Adrenal gland (tissue), 12 donors: Measurements from ENCODE around the gene PRKCA. TPM values are rescaled to one million over a fixed set of nuclear protein-coding genes. Genes with fewer than 3 reads are reported as not detected.

Source experiments
- DNase-seq, 7 donors: peaks; one replicate each; pipeline ENCODE4 v3.0.0-alpha.2; 2019 to 2020
- H3K27ac ChIP-seq, 5 donors: fragments of 200-600 bp; sonication (generic) in 4 of 5; 1 replicate in 3 of 5; 2 replicates in 2 of 5; pipeline versions ENCODE4 v1.5.1 to v1.8.0; 2016 to 2020; ENCODE audit warnings: mild to moderate bottlenecking in 1 of 5
- H3K27me3 ChIP-seq: fragments of 200-600 bp; 2 replicates; pipeline ENCODE4 v1.8.0; 2021
- H3K36me3 ChIP-seq, 2 donors: fragments of 200-600 bp; replicated peaks in 1 of 2; 1 replicate in 1 of 2; 2 replicates in 1 of 2; pipeline versions ENCODE4 v1.5.1 to v1.8.0; 2018 to 2022
- H3K4me1 ChIP-seq, 2 donors: fragments of 200-600 bp; replicated peaks in 1 of 2; 1 replicate in 1 of 2; 2 replicates in 1 of 2; pipeline versions ENCODE4 v1.5.1 to v1.8.0; 2018 to 2021
- H3K4me3 ChIP-seq, 4 donors: fragments of 200-600 bp; sonication (generic) in 3 of 4; one replicate each; pipeline ENCODE4 v1.5.1; 2016 to 2018
- H3K9me3 ChIP-seq, 3 donors: fragments of 200-600 bp; sonication (generic) in 1 of 3; replicated peaks in 1 of 3; 1 replicate in 2 of 3; 2 replicates in 1 of 3; pipeline versions ENCODE4 v1.5.1 to v1.8.0; 2016 to 2021
- POLR2A ChIP-seq, 2 donors: fragments of 450-650 bp; IDR thresholded peaks; one replicate each; pipeline ENCODE4 v1.6.1; 2017; ENCODE audit warnings: antibody characterized with exemption in 2 of 2, mild to moderate bottlenecking in 2 of 2, moderate library complexity in 1 of 2
- WGBS, 4 donors: extraction: QIAGEN DNeasy Blood & Tissue Kit in 2 of 4; methylation state at CpG; one replicate each; pipeline versions ENCODE4 v1.1.5 to v1.1.7; 2013 to 2017; 5-methylcytosine and 5-hydroxymethylcytosine counted together
- intact Hi-C, 2 donors: fragments of 100-400 bp; cut with DNase I; formaldehyde crosslinking; loops; one replicate each; pipeline versions ENCODE4 v1.14.1 to v1.15.0; 2022 to 2023
- polyA plus RNA-seq, 3 donors: library from polyadenylated mRNA; stranded (reverse); fragments of 200-250 nt in 2 of 3; fragments of 350-450 nt in 1 of 3; fragmentation: Illumina TruSeq in 1 of 3; extraction: RNeasy Lipid Tissue Mini Kit (QIAGEN cat#74804) in 1 of 3; gene quantifications; one replicate each; pipeline ENCODE4 v1.2.3, GENCODE V29; 2013 to 2014
- total RNA-seq, 9 donors: library from RNA; depleted of rRNA in 4 of 9; stranded (reverse); fragments of >200 nt in 4 of 9; fragments of 120-200 nt in 1 of 9; fragmentation: NEBNext Ultra II Directional in 1 of 9; extraction: Animal tissue kit (Norgen Biotek cat#: 25700) in 1 of 9; gene quantifications; one replicate each; pipeline versions ENCODE4 v1.1.0 to v1.2.4, GENCODE V29; 2013 to 2023
- TF ChIP-seq, protein P1 (sequence below), 6 experiments: fragments of 450-650 bp in 4 of 6; fragments of 200-600 bp in 2 of 6; sonication (generic) in 1 of 6; IDR thresholded peaks; 1 replicate in 5 of 6; 2 replicates in 1 of 6; pipeline versions ENCODE4 v1.5.1 to v1.8.0; 2016 to 2021; ENCODE audit warnings: antibody characterized with exemption in 6 of 6, mild to moderate bottlenecking in 2 of 6, moderate library complexity in 1 of 6
- donor health status: healthy with polysubstance abuse.
- donor health status: Bipolar disorder and iron deficiency.
- donor health status: DM: yes; HTN: yes; CAD: no.
- donor health status: DM: no; HTN: no; CAD: no.
- donor health status: DM: no; HTN: no; CAD: no.
- donor health status: DM: yes; HTN: yes; CAD: no.

PRKCA gene
- total and polyA plus RNA-seq, 12 donors, result 15.1 to 202 (median 84.1) TPM

DNA sequence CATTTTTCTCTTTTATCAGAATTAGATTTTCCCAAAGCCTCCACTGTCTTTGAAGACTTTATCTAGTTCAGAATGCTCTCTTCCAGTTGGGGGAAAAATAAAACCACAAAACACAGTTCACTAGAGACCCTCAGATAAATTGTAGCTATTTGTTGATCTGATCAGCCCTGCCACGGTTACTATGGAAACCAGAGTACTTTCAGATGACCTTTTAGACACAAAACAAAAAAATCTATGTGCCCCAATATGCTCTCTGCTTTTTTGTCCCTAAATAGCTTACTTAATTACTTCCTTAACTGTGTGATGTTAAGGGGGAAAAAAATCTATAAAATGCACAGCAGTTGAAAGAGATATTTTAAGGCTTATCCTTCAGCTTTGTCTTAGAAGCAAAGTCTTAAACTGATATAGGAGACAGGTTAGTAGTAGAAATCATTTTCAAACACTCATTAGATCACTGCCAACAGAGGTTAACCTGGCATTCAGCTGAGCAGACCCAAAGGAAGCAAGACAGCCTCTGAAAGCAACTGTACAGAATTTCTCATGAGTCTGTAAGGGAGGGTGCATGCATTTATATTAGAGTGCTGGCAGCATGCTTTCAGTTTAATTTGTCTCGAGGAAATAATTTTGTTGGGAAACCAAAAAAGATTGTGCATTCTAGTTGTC lies 402.6 kb downstream of the PRKCA start:
- Histone ChIP-seq H3K9me3 (no peaks in the 10 kb centered on the region), H3K36me3 (no peaks in the 10 kb centered on the region), H3K27me3 (no peaks in the 10 kb centered on the region), H3K27ac (no peak overlapping the region), H3K4me1 (peaks cover 0 to 6% of the 10 kb centered on the region in 2 donors), H3K4me3 (no peak overlapping the region)
- intact Hi-C loops, result no loop called here
- TF ChIP-seq, protein P1, sequence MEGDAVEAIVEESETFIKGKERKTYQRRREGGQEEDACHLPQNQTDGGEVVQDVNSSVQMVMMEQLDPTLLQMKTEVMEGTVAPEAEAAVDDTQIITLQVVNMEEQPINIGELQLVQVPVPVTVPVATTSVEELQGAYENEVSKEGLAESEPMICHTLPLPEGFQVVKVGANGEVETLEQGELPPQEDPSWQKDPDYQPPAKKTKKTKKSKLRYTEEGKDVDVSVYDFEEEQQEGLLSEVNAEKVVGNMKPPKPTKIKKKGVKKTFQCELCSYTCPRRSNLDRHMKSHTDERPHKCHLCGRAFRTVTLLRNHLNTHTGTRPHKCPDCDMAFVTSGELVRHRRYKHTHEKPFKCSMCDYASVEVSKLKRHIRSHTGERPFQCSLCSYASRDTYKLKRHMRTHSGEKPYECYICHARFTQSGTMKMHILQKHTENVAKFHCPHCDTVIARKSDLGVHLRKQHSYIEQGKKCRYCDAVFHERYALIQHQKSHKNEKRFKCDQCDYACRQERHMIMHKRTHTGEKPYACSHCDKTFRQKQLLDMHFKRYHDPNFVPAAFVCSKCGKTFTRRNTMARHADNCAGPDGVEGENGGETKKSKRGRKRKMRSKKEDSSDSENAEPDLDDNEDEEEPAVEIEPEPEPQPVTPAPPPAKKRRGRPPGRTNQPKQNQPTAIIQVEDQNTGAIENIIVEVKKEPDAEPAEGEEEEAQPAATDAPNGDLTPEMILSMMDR (IDR thresholded peaks at IDR 0.05), result no peak
- no peak for TF ChIP-seq POLR2A (IDR thresholded peaks at IDR 0.05)
- DNase-seq, result no peak
- 55 to 69% (median 60%) methylated on average over 2 of the region's 2 CpGs for WGBS, 4 donors

DNA sequence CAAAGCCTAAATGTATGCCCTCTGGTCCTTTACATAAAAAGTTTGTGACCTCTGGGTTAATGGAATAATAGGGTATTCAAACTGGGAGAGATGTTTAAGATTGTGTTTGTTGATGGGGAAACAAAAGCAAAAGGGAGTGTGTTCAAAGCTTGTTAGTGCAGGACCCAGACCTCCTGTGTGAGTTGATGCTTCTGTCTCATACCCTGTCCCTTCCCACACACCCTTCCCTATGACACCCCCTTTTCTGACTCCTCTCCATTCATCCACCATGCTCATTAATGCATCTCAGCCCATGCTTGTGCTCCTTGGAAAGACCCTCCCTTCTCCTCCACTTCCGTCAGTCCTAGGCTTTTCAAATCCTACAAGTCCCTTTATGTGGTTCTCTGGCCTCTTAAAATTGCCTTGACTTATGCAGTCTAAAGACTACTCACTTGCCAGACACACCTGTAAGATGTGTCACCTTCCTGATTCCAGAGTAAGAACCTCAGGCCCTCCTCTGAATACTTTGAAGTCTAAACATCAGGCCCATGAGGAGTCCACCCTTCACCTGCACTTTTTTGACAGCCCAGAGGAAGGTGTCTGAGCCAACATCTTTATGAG lies 404.5 kb downstream of the PRKCA start:
- intact Hi-C loops, result no loop called here
- DNase-seq, result no peak
- Histone ChIP-seq H3K27ac (no peak overlapping the region), H3K4me1 (peaks cover 0 to 6% of the 10 kb centered on the region in 2 donors), H3K36me3 (no peaks in the 10 kb centered on the region), H3K9me3 (no peaks in the 10 kb centered on the region), H3K27me3 (no peaks in the 10 kb centered on the region), H3K4me3 (no peak overlapping the region)
- 96 to 100% (median 98%) methylated on average over 1 of the region's 1 CpG for WGBS, 4 donors
- TF ChIP-seq, protein P1 (IDR thresholded peaks at IDR 0.05), result no peak
- no peak for TF ChIP-seq POLR2A (IDR thresholded peaks at IDR 0.05)

DNA sequence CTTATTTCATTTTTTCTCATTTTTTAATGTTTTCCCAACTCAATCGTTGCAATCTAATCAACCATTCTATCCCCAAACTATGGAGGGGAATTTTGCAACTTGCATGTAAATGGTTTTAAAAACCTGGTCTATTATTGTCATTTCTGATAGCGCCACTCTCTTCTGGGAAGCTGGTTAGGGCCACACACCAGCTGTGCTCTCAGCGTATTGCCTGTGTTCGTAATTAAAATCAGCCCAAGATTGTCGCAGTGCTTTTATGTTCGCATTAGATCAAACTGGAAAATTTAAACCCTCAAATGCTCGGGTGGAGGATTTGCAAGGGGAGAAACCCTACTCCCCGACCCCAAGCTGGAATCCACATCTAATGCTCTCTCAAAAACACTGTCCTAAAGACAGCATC lies 409.0 kb downstream of the PRKCA start:
- intact Hi-C loops, result loop anchor here in 1 of 2 donors (10.0 kb wide), 1 partner anchor 193 kb away; no protein-coding TSS in a partner anchor

DNA sequence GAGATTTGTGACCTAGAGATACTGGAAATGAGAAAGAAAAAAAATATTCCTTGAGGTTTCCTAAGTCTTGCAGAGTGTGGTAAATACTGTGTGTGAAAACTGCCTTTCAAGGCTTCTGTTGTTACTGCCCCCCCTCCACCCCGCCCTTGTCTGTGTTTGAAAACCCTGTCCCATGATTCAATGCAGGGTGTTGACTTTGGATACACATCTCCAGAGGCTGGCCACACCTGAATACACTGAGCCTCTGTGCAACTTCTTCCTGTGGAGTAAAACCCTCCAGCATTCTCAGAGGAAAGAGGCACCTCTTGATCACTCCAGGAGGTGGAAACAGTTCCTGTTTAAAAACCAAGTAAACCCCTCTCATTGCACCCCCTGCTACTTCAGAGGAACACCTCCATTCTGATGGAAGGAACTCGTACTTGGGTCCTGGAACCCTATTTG lies 409.5 kb downstream of the PRKCA start:
- Histone ChIP-seq H3K36me3 (no peaks in the 10 kb centered on the region), H3K4me1 (no peaks in the 10 kb centered on the region), H3K27me3 (no peaks in the 10 kb centered on the region), H3K4me3 (no peak overlapping the region), H3K9me3 (no peaks in the 10 kb centered on the region), H3K27ac (no peak overlapping the region)
- WGBS, 4 donors, result 54 to 87% (median 78%) methylated on average over 2 of the region's 2 CpGs
- TF ChIP-seq POLR2A (IDR thresholded peaks at IDR 0.05), result no peak
- TF ChIP-seq, protein P1 (IDR thresholded peaks at IDR 0.05), result no peak
- intact Hi-C loops, result loop anchor here in 1 of 2 donors (10.0 kb wide), 1 partner anchor 193 kb away; no protein-coding TSS in a partner anchor
- DNase-seq, result peak in 1 of 7 donors; percentile 14

More for the DNA sequence above, 409.0 kb downstream of the PRKCA start:
- WGBS, 4 donors, result 83 to 90% (median 89%) methylated on average over 8 of the region's 8 CpGs
- no peak overlapping the region for H3K27ac ChIP-seq
- H3K4me3 ChIP-seq, result no peak overlapping the region
- H3K9me3 ChIP-seq, result no peaks in the 10 kb centered on the region
- TF ChIP-seq POLR2A (IDR thresholded peaks at IDR 0.05), result no peak
- TF ChIP-seq, protein P1 (IDR thresholded peaks at IDR 0.05), result no peak
- no peaks in the 10 kb centered on the region for H3K27me3 ChIP-seq
- peak in 1 of 7 donors; percentile 2 for DNase-seq
- no peaks in the 10 kb centered on the region for H3K36me3 ChIP-seq
- H3K4me1 ChIP-seq, result no peaks in the 10 kb centered on the region
